H1 (cell line): ENCODE data around the gene TTI1. TPM values are rescaled to one million over a fixed set of nuclear protein-coding genes. Genes with fewer than 3 reads are reported as not detected.

Source experiments
- CTCF ChIA-PET: fragments of 300-600 bp; sonication (Branson Sonifier 250); formaldehyde crosslinking; loops from one replicate; lab custom pipeline; 2021; ENCODE audit not compliant: partially characterized antibody; lab: Charles Lee
- POLR2A ChIA-PET: fragments of 300-600 bp; sonication (Branson Sonifier 250); formaldehyde crosslinking; loops from one replicate; lab custom pipeline; 2021; ENCODE audit warnings: inconsistent platforms; ENCODE audit not compliant: partially characterized antibody; lab: Charles Lee
- DNase-seq, 2 experiments: peaks; one replicate each; pipeline versions ENCODE4 v3.0.0 to v3.0.0-alpha.2; 2010 to 2022; ENCODE audit warnings: low spot score in 2 of 2, low read depth in 1 of 2, mixed read lengths in 1 of 2
- FAIRE-seq: peaks from 2 replicates; lab custom pipeline; 2011; peaks lifted over from hg19 to GRCh38; lab: Jason Lieb, UNC
- H2AFZ ChIP-seq: 2 replicates; pipeline ENCODE4 v1.8.1; 2012; ENCODE audit warnings: low read length, inconsistent platforms
- H2AK5ac ChIP-seq: 2 replicates; pipeline ENCODE4 v1.6.1; 2013; ENCODE audit warnings: low read depth, low read length
- H2BK120ac ChIP-seq: replicated peaks from 2 replicates; pipeline ENCODE3; 2013; ENCODE audit warnings: low read depth, low read length, inconsistent platforms
- H2BK12ac ChIP-seq: 2 replicates; pipeline ENCODE4 v1.6.1; 2013; ENCODE audit warnings: low read depth, low read length
- H2BK15ac ChIP-seq: 2 replicates; pipeline ENCODE4 v1.6.1; 2013; ENCODE audit warnings: low read length
- H2BK20ac ChIP-seq: 2 replicates; pipeline ENCODE4 v1.6.1; 2013; ENCODE audit warnings: low read length
- H2BK5ac ChIP-seq: 2 replicates; pipeline ENCODE4 v1.6.1; 2013; ENCODE audit warnings: low read depth, low read length
- H3K14ac ChIP-seq: 2 replicates; pipeline ENCODE4 v1.6.1; 2013; ENCODE audit warnings: inconsistent platforms; ENCODE audit not compliant: insufficient read length
- H3K18ac ChIP-seq: 2 replicates; pipeline ENCODE4 v1.6.1; 2013; ENCODE audit warnings: low read length; ENCODE audit errors: extremely low read depth
- H3K23ac ChIP-seq: 2 replicates; pipeline ENCODE4 v1.6.1; 2013; ENCODE audit warnings: inconsistent platforms; ENCODE audit not compliant: insufficient read length
- H3K23me2 ChIP-seq: 2 replicates; pipeline ENCODE4 v1.6.1; 2013; ENCODE audit warnings: low read depth, low read length
- H3K27ac ChIP-seq: 2 replicates; pipeline ENCODE4 v1.6.1; 2011; ENCODE audit warnings: low read depth, low read length, inconsistent platforms
- H3K27me3 ChIP-seq, 4 experiments: replicated peaks in 1 of 4; 1 replicate in 1 of 4; 2 replicates in 3 of 4; pipeline versions ENCODE4 v1.6.1 to v1.8.1; 2011 to 2013; ENCODE audit warnings: low read length in 3 of 4, mild to moderate bottlenecking in 3 of 4, inconsistent platforms in 2 of 4, mixed read lengths in 2 of 4, moderate library complexity in 1 of 4; ENCODE audit not compliant: control insufficient read depth in 3 of 4, insufficient read depth in 3 of 4; ENCODE audit errors: extremely low read depth in 1 of 4
- H3K36me3 ChIP-seq, 4 experiments: 2 replicates each; pipeline versions ENCODE4 v1.6.1 to v1.8.1; 2011 to 2013; ENCODE audit warnings: mild to moderate bottlenecking in 4 of 4, low read length in 3 of 4, moderate library complexity in 2 of 4, control low read depth in 1 of 4, inconsistent platforms in 1 of 4; ENCODE audit not compliant: insufficient read depth in 4 of 4, control insufficient read depth in 2 of 4
- H3K4ac ChIP-seq: replicated peaks from 2 replicates; pipeline ENCODE3; 2013; ENCODE audit warnings: low read length, low read depth, mixed read lengths, inconsistent platforms; ENCODE audit not compliant: insufficient read length
- H3K4me1 ChIP-seq, 4 experiments: replicated peaks in 1 of 4; 1 replicate in 1 of 4; 2 replicates in 3 of 4; pipeline versions ENCODE4 v1.6.1 to v1.8.1; 2011 to 2013; ENCODE audit warnings: low read length in 3 of 4, inconsistent platforms in 2 of 4, mixed read lengths in 1 of 4; ENCODE audit not compliant: insufficient read depth in 4 of 4, control insufficient read depth in 3 of 4
- H3K4me2 ChIP-seq, 2 experiments: 2 replicates each; pipeline versions ENCODE4 v1.6.1 to v1.8.1; 2011 to 2013; ENCODE audit warnings: low read depth in 2 of 2, low read length in 2 of 2, control low read depth in 1 of 2, inconsistent platforms in 1 of 2, mild to moderate bottlenecking in 1 of 2; ENCODE audit not compliant: insufficient read depth in 1 of 2
- H3K4me3 ChIP-seq, 4 experiments: fragments of 200-600, 300-600 bp in 1 of 4; sonication (generic), shearing (Covaris generic), sonication (Bioruptor Twin) in 1 of 4; 2 replicates each; pipeline versions ENCODE4 v1.5.1 to v1.8.1; 2011 to 2016; ENCODE audit warnings: low read length in 4 of 4, low read depth in 3 of 4, control low read depth in 2 of 4, inconsistent platforms in 2 of 4, mild to moderate bottlenecking in 2 of 4, mixed read lengths in 1 of 4, moderate library complexity in 1 of 4; ENCODE audit not compliant: insufficient read depth in 2 of 4; ENCODE audit errors: extremely low read depth in 1 of 4
- H3K56ac ChIP-seq: replicated peaks from 2 replicates; pipeline ENCODE3; 2013; ENCODE audit warnings: low read depth, mild to moderate bottlenecking, mixed read lengths, low read length, inconsistent platforms; ENCODE audit not compliant: insufficient read length
- H3K79me1 ChIP-seq: 2 replicates; pipeline ENCODE4 v1.6.1; 2013; ENCODE audit warnings: low read depth, low read length, control low read depth
- H3K79me2 ChIP-seq, 2 experiments: 2 replicates each; pipeline versions ENCODE4 v1.6.1 to v1.8.1; 2012 to 2013; ENCODE audit warnings: low read length in 2 of 2, mild to moderate bottlenecking in 2 of 2, inconsistent platforms in 1 of 2; ENCODE audit not compliant: insufficient read depth in 2 of 2, control insufficient read depth in 1 of 2
- H3K9ac ChIP-seq, 4 experiments: replicated peaks in 1 of 4; 1 replicate in 1 of 4; 2 replicates in 3 of 4; pipeline versions ENCODE4 v1.6.1 to v1.8.1; 2011 to 2013; ENCODE audit warnings: low read depth in 3 of 4, low read length in 3 of 4, control low read depth in 2 of 4, mild to moderate bottlenecking in 2 of 4, moderate library complexity in 2 of 4, inconsistent platforms in 1 of 4; ENCODE audit errors: extremely low read depth in 1 of 4
- H3K9me3 ChIP-seq, 2 experiments: 2 replicates each; pipeline versions ENCODE4 v1.6.1 to v1.8.1; 2012 to 2013; ENCODE audit warnings: mild to moderate bottlenecking in 2 of 2, moderate library complexity in 2 of 2, control low read depth in 1 of 2, inconsistent platforms in 1 of 2, low read depth in 1 of 2, low read length in 1 of 2, mixed read lengths in 1 of 2; ENCODE audit not compliant: insufficient read depth in 2 of 2
- H4K20me1 ChIP-seq, 2 experiments: replicated peaks in 1 of 2; 2 replicates each; pipeline versions ENCODE3 to v1.8.1; 2011 to 2013; ENCODE audit warnings: inconsistent platforms in 2 of 2, low read length in 2 of 2, mild to moderate bottlenecking in 1 of 2; ENCODE audit not compliant: insufficient read depth in 2 of 2, control insufficient read depth in 1 of 2
- H4K5ac ChIP-seq: 2 replicates; pipeline ENCODE4 v1.6.1; 2013; ENCODE audit warnings: low read length, low read depth, mixed read lengths, inconsistent platforms; ENCODE audit not compliant: insufficient read length
- H4K8ac ChIP-seq: 2 replicates; pipeline ENCODE4 v1.8.0; 2013; ENCODE audit warnings: mild to moderate bottlenecking, moderate library complexity, low read length, inconsistent platforms; ENCODE audit not compliant: insufficient read depth; ENCODE audit errors: extremely low read depth
- H4K91ac ChIP-seq: replicated peaks from 2 replicates; pipeline ENCODE3; 2013; ENCODE audit warnings: low read length, mixed read lengths, inconsistent platforms; ENCODE audit not compliant: insufficient read length
- BRCA1 ChIP-seq: IDR thresholded peaks from 2 replicates; pipeline ENCODE4 v1.6.1; 2012; ENCODE audit warnings: low read depth, low read length, improper control_type of control experiment
- EGR1 ChIP-seq: IDR thresholded peaks from 2 replicates; pipeline ENCODE4 v1.6.1; 2011; ENCODE audit warnings: low read depth, low read length, borderline replicate concordance
- EP300 ChIP-seq, 2 experiments: IDR thresholded peaks; 1 replicate in 1 of 2; 2 replicates in 1 of 2; pipeline ENCODE4 v1.6.1; 2011 to 2012; ENCODE audit warnings: low read depth in 2 of 2, low read length in 2 of 2, mild to moderate bottlenecking in 2 of 2, borderline replicate concordance in 1 of 2, inconsistent platforms in 1 of 2, moderate library complexity in 1 of 2
- HDAC6 ChIP-seq: IDR thresholded peaks from one replicate; pipeline ENCODE4 v1.7.1; 2012; ENCODE audit warnings: low read depth, mild to moderate bottlenecking, inconsistent platforms, low read length, moderate library complexity
- JUND ChIP-seq: IDR thresholded peaks from 2 replicates; pipeline ENCODE4 v1.6.1; 2011; ENCODE audit warnings: mild to moderate bottlenecking, improper control_type of control experiment, low read length
- SP4 ChIP-seq: IDR thresholded peaks from 2 replicates; pipeline ENCODE4 v1.6.1; 2012; ENCODE audit warnings: low read length, inconsistent platforms
- WGBS, 2 experiments: shearing (Covaris generic) in 1 of 2; methylation state at CpG; one replicate each; pipeline versions ENCODE4 v1.1.6 to v1.1.7; 2013 to 2015; ENCODE audit warnings: low lambda C conversion rate in 2 of 2, mixed read lengths in 2 of 2, inconsistent platforms in 1 of 2, low coverage in 1 of 2, missing lambda C conversion rate in 1 of 2; ENCODE audit not compliant: insufficient replicate concordance in 2 of 2, insufficient coverage in 1 of 2, insufficient read length in 1 of 2; ENCODE audit errors: extremely low coverage in 1 of 2, missing lambda C conversion rate in 1 of 2; 5-methylcytosine and 5-hydroxymethylcytosine counted together
- polyA plus RNA-seq, 7 experiments: library from polyadenylated mRNA; depleted of rRNA in 3 of 7; stranded (reverse) in 5 of 7; unstranded in 2 of 7; fragments of >200 nt in 5 of 7; fragments of 200-250 nt in 2 of 7; gene quantifications; 1 replicate in 5 of 7; 2 replicates in 1 of 7; 4 replicates in 1 of 7; pipeline versions ENCODE4 v1.2.1 to v1.2.3, GENCODE V29; 2011 to 2013; ENCODE audit warnings: missing spikeins in 2 of 7, mixed read lengths in 2 of 7
- total RNA-seq: library from RNA; stranded (reverse); fragmentation: NEBNext Ultra II Directional; extraction: Animal tissue kit (Norgen Biotek cat#: 25700); gene quantifications from 2 replicates; pipeline ENCODE4 v1.2.1, GENCODE V29; 2021

TTI1 gene
- total and polyA plus RNA-seq, 2 of the 8 experiments (the other 6 are each of a cell fraction or from before 2014, with no cell fraction given) = 34.1 to 47.0 TPM

- Histone ChIP-seq H3K4me1 (no peaks in the 10 kb centered on the region), H3K18ac (no peak overlapping the region), H3K79me1 (no peaks in the 10 kb centered on the region), H2BK15ac (no peak overlapping the region), H2AK5ac (no peak overlapping the region), H3K4me2 (no peak overlapping the region), H4K91ac (no peak overlapping the region), H4K5ac (no peak overlapping the region), H3K23me2 (no peaks in the 10 kb centered on the region), H3K27me3 (no peaks in the 10 kb centered on the region), H3K9me3 (no peaks in the 10 kb centered on the region), H4K20me1 (no peaks in the 10 kb centered on the region), H3K79me2 (no peaks in the 10 kb centered on the region), H2BK20ac (no peak overlapping the region), H3K9ac (no peak overlapping the region), H3K4me3 (no peak overlapping the region), H2BK5ac (no peak overlapping the region), H3K14ac (no peak overlapping the region), H3K23ac (no peak overlapping the region), H2AFZ (no peak overlapping the region), H3K56ac (no peak overlapping the region), H2BK12ac (no peak overlapping the region), H3K27ac (no peak overlapping the region), H4K8ac (no peak overlapping the region), H2BK120ac (no peak overlapping the region), H3K36me3 (no peaks in the 10 kb centered on the region), H3K4ac (no peak overlapping the region)
- ChIA-PET CTCF (interaction anchor here (0.9 to 4.9 kb wide), 5 partner anchors 11 to 119 kb away, joined by 3 to 28 read pairs (median 3); no protein-coding TSS in a partner anchor), POLR2A (no interaction called here)
- DNase-seq = no peak
- no peak for TF ChIP-seq SP4
- no peak for TF ChIP-seq EGR1
- TF ChIP-seq EP300 (IDR thresholded peaks at IDR 0.05; ENCODE audit: borderline replicate concordance in 1 of 2, low read depth in 2 of 2, low read length in 2 of 2) = no peak
- TF ChIP-seq BRCA1 = no peak
- no peak for TF ChIP-seq JUND
- no peak for TF ChIP-seq HDAC6
- 91% methylated on average over 14 of the region's 14 CpGs; no CpG with 5 or more reads in 1 of the 2 experiments for WGBS, 2 experiments
- FAIRE-seq = no peak
Observed at GRCh38 chr20:37954626-37955025, 78.6 kb downstream of the TTI1 start.
